Measurements from ENCODE around the gene USP7. TPM values are rescaled to one million over a fixed set of nuclear protein-coding genes. Genes with fewer than 3 reads are reported as not detected.
A peak's percentile ranks its signal among the peaks of the same experiment; 100 is the strongest.

USP7 gene
- total RNA-seq, 3 donors from 2014 or later = 87.9 to 156 (median 118) TPM

DNA sequence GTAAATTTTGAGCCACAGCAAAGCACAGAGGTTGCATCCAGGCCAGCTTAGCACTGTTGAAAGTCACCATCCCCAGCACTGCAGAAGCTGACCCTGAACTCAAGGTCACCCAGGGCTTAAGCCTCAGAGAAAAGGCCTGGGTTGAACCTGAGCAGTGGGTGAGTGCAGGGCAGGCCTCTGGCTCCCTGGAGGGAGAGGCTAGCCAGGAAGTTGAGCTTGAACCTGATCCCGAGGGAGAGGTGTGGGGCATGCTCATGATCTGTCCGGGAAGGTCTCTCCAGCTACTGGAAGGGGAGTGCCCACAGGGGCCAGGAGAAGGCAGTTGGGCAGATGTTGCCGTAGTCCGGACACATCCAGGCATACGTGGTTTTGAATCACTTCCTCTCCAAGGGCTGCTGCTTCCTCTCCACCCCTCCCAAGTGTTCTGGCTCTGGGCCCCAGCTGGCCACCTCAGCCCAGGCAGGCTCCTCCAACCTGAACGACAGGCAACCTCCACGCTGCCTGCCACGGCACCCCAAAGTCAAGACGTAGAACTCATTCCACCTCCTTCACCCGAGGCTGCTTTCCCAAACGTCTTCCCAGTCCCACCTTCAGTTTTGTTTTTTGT lies 113.3 kb downstream of the USP7 start:
- no peaks in the 10 kb centered on the region for H3K36me3 ChIP-seq
- no peak overlapping the region for H3K4me3 ChIP-seq
- no peaks in the 10 kb centered on the region for H3K27me3 ChIP-seq
- no peaks in the 10 kb centered on the region for H3K9me3 ChIP-seq
- TF ChIP-seq POLR2AphosphoS5 (IDR thresholded peaks at IDR 0.05) (peak in 1 of 3 donors; percentile 73), CTCF (IDR thresholded peaks at IDR 0.05) (no peak)
- peak overlapping the region; percentile 45 to 74 for H3K27ac ChIP-seq
- H3K4me1 ChIP-seq = no peaks in the 10 kb centered on the region
- intact Hi-C loops (cut with DNase I; ENCODE audit: low total_unique reads) = no loop called here
- DNase-seq (ENCODE audit: low spot score in 2 of 2) = no peak

DNA sequence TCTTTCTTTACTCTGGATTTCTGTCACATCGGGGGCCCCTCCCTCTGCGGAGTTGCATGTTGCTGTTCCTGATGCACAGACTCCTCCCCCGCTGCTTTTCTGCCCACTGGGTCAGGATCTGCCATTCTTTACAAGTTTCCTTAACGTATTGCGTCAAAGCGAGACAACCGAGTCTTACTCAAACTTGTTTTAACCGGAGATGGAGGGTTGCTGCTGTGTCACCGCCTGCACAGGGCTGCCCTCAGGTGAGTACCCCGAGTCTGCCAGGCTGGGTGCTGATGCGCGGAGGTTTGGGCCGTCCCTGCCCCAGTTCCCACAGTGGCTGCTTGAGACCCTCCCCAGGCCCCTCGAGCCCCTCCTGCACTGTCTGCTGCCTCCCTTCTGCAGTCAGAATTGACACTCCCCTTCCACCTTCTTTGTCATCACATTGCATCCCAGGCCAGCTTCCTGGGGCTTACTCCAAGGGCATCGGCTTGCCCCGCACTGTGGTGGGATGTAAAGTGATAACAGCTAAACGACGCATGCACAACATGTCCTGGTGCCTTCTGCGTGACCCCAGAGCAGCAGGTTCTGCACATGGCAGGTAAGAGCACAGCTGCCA lies 114.2 kb downstream of the USP7 start:
- TF ChIP-seq POLR2AphosphoS5 (IDR thresholded peaks at IDR 0.05) = no peak
- TF ChIP-seq CTCF (IDR thresholded peaks at IDR 0.05) = no peak
- TF ChIP-seq POLR2A (IDR thresholded peaks at IDR 0.05) = no peak
- no peaks in the 10 kb centered on the region for H3K9me3 ChIP-seq
- peak overlapping the region in 1 of 2 donors; percentile 74 for H3K27ac ChIP-seq
- H3K4me1 ChIP-seq = no peaks in the 10 kb centered on the region
- DNase-seq (ENCODE audit: low spot score in 2 of 2) = no peak
- intact Hi-C loops (cut with DNase I; ENCODE audit: low total_unique reads) = no loop called here
- no peak overlapping the region for H3K4me3 ChIP-seq
- no peaks in the 10 kb centered on the region for H3K36me3 ChIP-seq
- no peaks in the 10 kb centered on the region for H3K27me3 ChIP-seq

- intact Hi-C loops (cut with DNase I; ENCODE audit: low total_unique reads) = no loop called here
- Histone ChIP-seq H3K27me3 (no peaks in the 10 kb centered on the region), H3K27ac (peak overlapping the region in 1 of 2 donors; percentile 74), H3K4me3 (no peak overlapping the region), H3K36me3 (no peaks in the 10 kb centered on the region), H3K9me3 (no peaks in the 10 kb centered on the region), H3K4me1 (no peaks in the 10 kb centered on the region)
- DNase-seq (ENCODE audit: low spot score in 2 of 2) = no peak
- TF ChIP-seq POLR2AphosphoS5 (IDR thresholded peaks at IDR 0.05) = no peak
- no peak for TF ChIP-seq POLR2A (IDR thresholded peaks at IDR 0.05)
- TF ChIP-seq CTCF (IDR thresholded peaks at IDR 0.05) = no peak
Observed at GRCh38 chr16:8848939-8849391, 114.7 kb downstream of the USP7 start.

- H3K4me3 ChIP-seq = no peak overlapping the region
- no peaks in the 10 kb centered on the region for H3K4me1 ChIP-seq
- no peaks in the 10 kb centered on the region for H3K36me3 ChIP-seq
- H3K27me3 ChIP-seq = no peaks in the 10 kb centered on the region
- peak overlapping the region in 1 of 2 donors; percentile 74 for H3K27ac ChIP-seq
- intact Hi-C loops (cut with DNase I; ENCODE audit: low total_unique reads) = no loop called here
- no peaks in the 10 kb centered on the region for H3K9me3 ChIP-seq
- TF ChIP-seq CTCF (IDR thresholded peaks at IDR 0.05) = no peak
- TF ChIP-seq POLR2AphosphoS5 (IDR thresholded peaks at IDR 0.05) = no peak
- no peak for TF ChIP-seq POLR2A (IDR thresholded peaks at IDR 0.05)
- no peak for DNase-seq (ENCODE audit: low spot score in 2 of 2)
Observed at GRCh38 chr16:8848231-8848938, 115.3 kb downstream of the USP7 start.

DNA sequence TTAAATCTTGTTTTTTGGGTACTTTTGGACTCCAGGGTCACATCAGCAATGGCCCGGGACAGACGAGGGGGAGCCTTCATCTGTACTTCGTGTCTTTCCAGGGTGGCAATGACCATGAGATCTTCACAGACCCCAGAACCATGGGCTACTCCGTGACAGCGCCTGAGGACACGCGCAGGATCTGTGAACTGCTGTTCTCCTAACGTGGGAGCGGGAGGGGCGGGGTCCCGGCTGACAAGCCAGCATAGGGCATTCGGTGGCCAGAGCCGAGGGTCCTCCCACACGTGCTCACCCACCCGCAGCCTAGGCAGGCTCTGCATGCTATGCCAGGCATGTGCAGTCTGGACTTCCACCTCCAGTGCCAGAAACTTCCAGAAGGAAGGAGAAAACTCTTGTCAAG lies 116.1 kb downstream of the USP7 start:
- intact Hi-C loops (cut with DNase I; ENCODE audit: low total_unique reads) = no loop called here
- no peak overlapping the region for H3K27ac ChIP-seq
- no peaks in the 10 kb centered on the region for H3K27me3 ChIP-seq
- no peaks in the 10 kb centered on the region for H3K4me1 ChIP-seq
- no peaks in the 10 kb centered on the region for H3K9me3 ChIP-seq
- H3K4me3 ChIP-seq = no peak overlapping the region
- no peaks in the 10 kb centered on the region for H3K36me3 ChIP-seq
- TF ChIP-seq POLR2AphosphoS5 (IDR thresholded peaks at IDR 0.05) = no peak
- no peak for DNase-seq (ENCODE audit: low spot score in 2 of 2)

Data from breast epithelium (tissue), 4 donors.